ENCODE measurements around the gene PTH.

The PTH gene

GRCh38 chr11:13465909-13466371 is 29.9 kb downstream of the PTH start:
- Histone ChIP-seq H4K20me1 (ENCODE audit: insufficient read depth, low read length, poor library complexity, severe bottlenecking) (peaks cover 9% of the 10 kb centered on the region), H3K4me2 (ENCODE audit: low read depth, low read length, poor library complexity, severe bottlenecking) (peak overlapping the region; percentile 10), H3K9me3 (ENCODE audit: insufficient read depth, low read depth, low read length) (no peaks in the 10 kb centered on the region), H3K79me2 (ENCODE audit: insufficient read depth, low read length) (peaks cover 20% of the 10 kb centered on the region), H3K27me3 (ENCODE audit: insufficient read depth, low read length, poor library complexity, severe bottlenecking) (no peaks in the 10 kb centered on the region), H3K9ac (ENCODE audit: low read depth, low read length, poor library complexity, severe bottlenecking) (no peak overlapping the region), H2AFZ (ENCODE audit: low read length) (no peak overlapping the region; the same call in 1 of the 2 replicates), H3K36me3 (ENCODE audit: insufficient read depth, low read length) (no peaks in the 10 kb centered on the region), H3K4me1 (ENCODE audit: insufficient read depth, low read length, poor library complexity, severe bottlenecking) (peaks cover 25% of the 10 kb centered on the region), H3K4me3 (ENCODE audit: low read length, poor library complexity, severe bottlenecking) (no peak overlapping the region), H3K9me2 (replicated peaks; ENCODE audit: low read depth, low read length) (no peaks in the 10 kb centered on the region), H3F3A (ENCODE audit: low read depth) (no peaks in the 10 kb centered on the region; the same call in 1 of the 2 replicates)
- TF ChIP-seq EZH2phosphoT487 (IDR thresholded peaks at IDR 0.05; ENCODE audit: borderline replicate concordance) (no peak), CTCF (conservative IDR thresholded peaks at IDR 0.05; ENCODE audit: low read length) (peak; percentile 74)

GRCh38 chr11:13463779-13464290 is 32.0 kb downstream of the PTH start:
- peaks cover 38% of the 10 kb centered on the region for H3K79me2 ChIP-seq (ENCODE audit: insufficient read depth, low read length)
- peak overlapping the region; percentile 89 for H3K4me3 ChIP-seq (ENCODE audit: low read length, poor library complexity, severe bottlenecking)
- H3K36me3 ChIP-seq (ENCODE audit: insufficient read depth, low read length) = no peaks in the 10 kb centered on the region
- H3F3A ChIP-seq (ENCODE audit: low read depth) = no peaks in the 10 kb centered on the region; the same call in 1 of the 2 replicates
- no peak for TF ChIP-seq EZH2phosphoT487 (IDR thresholded peaks at IDR 0.05; ENCODE audit: borderline replicate concordance)
- TF ChIP-seq CTCF (conservative IDR thresholded peaks at IDR 0.05; ENCODE audit: low read length) = no peak
- H3K9me2 ChIP-seq (replicated peaks; ENCODE audit: low read depth, low read length) = no peaks in the 10 kb centered on the region
- H3K9me3 ChIP-seq (ENCODE audit: insufficient read depth, low read depth, low read length) = no peaks in the 10 kb centered on the region
- peak overlapping the region; percentile 69 for H3K4me2 ChIP-seq (ENCODE audit: low read depth, low read length, poor library complexity, severe bottlenecking)
- H3K9ac ChIP-seq (ENCODE audit: low read depth, low read length, poor library complexity, severe bottlenecking) = peak overlapping the region; percentile 86
- H2AFZ ChIP-seq (ENCODE audit: low read length) = peak overlapping the region; percentile 93; the same call in 1 of the 2 replicates
- H3K27me3 ChIP-seq (ENCODE audit: insufficient read depth, low read length, poor library complexity, severe bottlenecking) = no peaks in the 10 kb centered on the region
- peaks cover 43% of the 10 kb centered on the region for H3K4me1 ChIP-seq (ENCODE audit: insufficient read depth, low read length, poor library complexity, severe bottlenecking)
- peaks cover 27% of the 10 kb centered on the region for H4K20me1 ChIP-seq (ENCODE audit: insufficient read depth, low read length, poor library complexity, severe bottlenecking)

DNA sequence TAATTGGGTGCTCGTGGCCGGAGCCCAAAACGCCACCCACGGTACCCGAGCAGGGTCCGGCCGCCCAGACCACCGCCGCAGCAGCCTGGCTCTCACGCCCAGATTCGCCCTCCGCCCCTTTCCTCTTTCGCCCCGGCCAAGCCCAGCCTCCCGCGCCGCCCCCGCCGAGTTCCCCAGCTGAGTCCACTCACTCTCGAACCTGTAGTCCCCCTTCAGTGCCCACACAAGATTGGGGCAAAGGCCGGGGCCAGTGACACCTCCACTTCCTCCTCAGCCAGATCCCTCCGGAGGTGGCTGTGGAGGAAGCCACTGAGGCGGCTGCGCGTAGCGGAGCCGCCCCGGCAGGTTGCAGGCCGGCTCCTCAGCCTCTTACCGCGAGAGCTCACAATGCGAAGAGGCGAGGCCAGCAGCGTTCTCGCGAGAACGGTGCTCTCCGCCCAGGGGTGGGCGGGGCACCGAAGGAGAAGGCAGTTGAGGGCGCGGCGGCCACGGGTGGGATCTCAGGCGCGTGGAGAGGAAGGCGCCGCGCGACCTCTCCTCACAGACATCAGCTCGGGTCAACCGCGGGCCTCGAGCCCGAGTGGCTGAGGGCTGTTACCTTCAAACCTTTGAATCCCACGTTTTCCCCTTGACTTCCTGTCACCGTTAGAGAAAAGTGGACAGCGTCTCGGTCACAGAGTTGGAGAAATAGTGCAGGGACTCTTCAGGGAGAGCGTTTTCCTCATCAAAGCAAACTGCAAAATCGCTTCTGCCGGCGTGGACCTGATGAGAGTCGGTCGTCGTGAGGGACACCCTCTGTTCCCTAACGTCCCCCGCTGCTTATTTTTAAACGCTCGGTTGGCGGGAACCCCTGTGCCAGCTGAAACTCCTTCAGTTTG is 32.7 kb downstream of the PTH start, which contains the start of gene BTBD10:
Gene BTBD10 (minus strand): TSS at position 322 of the 878 bp plus-strand sequence. CDS start 18,098 bp downstream, outside the sequence.
- H3K36me3 ChIP-seq (ENCODE audit: insufficient read depth, low read length) = no peaks in the 10 kb centered on the region
- peak within 1 kb of the TSS; percentile 89 for H3K4me3 ChIP-seq (ENCODE audit: low read length, poor library complexity, severe bottlenecking)
- H3F3A ChIP-seq (ENCODE audit: low read depth) = no peaks in the 10 kb centered on the region; the same call in 1 of the 2 replicates
- no peaks in the 10 kb centered on the region for H3K9me3 ChIP-seq (ENCODE audit: insufficient read depth, low read depth, low read length)
- TF ChIP-seq CTCF (conservative IDR thresholded peaks at IDR 0.05; ENCODE audit: low read length) (no peak), EZH2phosphoT487 (IDR thresholded peaks at IDR 0.05; ENCODE audit: borderline replicate concordance) (no peak)
- H3K27me3 ChIP-seq (ENCODE audit: insufficient read depth, low read length, poor library complexity, severe bottlenecking) = no peaks in the 10 kb centered on the region
- H3K79me2 ChIP-seq (ENCODE audit: insufficient read depth, low read length) = peaks cover 44% of the 10 kb centered on the region
- H3K4me1 ChIP-seq (ENCODE audit: insufficient read depth, low read length, poor library complexity, severe bottlenecking) = peaks cover 43% of the 10 kb centered on the region
- peak within 1 kb of the TSS; percentile 90 for H3K4me2 ChIP-seq (ENCODE audit: low read depth, low read length, poor library complexity, severe bottlenecking)
- H3K9me2 ChIP-seq (replicated peaks; ENCODE audit: low read depth, low read length) = no peaks in the 10 kb centered on the region
- H4K20me1 ChIP-seq (ENCODE audit: insufficient read depth, low read length, poor library complexity, severe bottlenecking) = peaks cover 33% of the 10 kb centered on the region
- peak within 1 kb of the TSS; percentile 86 for H3K9ac ChIP-seq (ENCODE audit: low read depth, low read length, poor library complexity, severe bottlenecking)
- peak within 1 kb of the TSS; percentile 93 for H2AFZ ChIP-seq (ENCODE audit: low read length)
